HepG2 (cell line): ENCODE measurements around the gene BRD1. TPM values are rescaled to one million over a fixed set of nuclear protein-coding genes. Genes with fewer than 3 reads are reported as not detected.
"Not testable (repeated sequence)": the region's sequence is repeated elsewhere in the genome, so short reads cannot be mapped to it uniquely, and the experiment has no call there.

Experiments
- ATAC-seq: fragments of 200-7000 bp; cut with Tn5 transposase; 3 replicates; pipeline ENCODE4 v1.9.1; 2020; ENCODE audit warnings: mild to moderate bottlenecking, moderate library complexity
- BruUV-seq: library from RNA; stranded (reverse); fragments of 400-500 nt; replicated peaks from 2 replicates; lab custom pipeline; 2021; lab: Mats Ljungman, UMichigan
- CTCF ChIA-PET: fragments of 300-600 bp; formaldehyde crosslinking; extraction: SDS; loops from one replicate; lab custom pipeline; 2021; ENCODE audit warnings: low total read pairs, inconsistent platforms, low intra/inter-chr PET ratio; lab: Yijun Ruan, JAX
- POLR2A ChIA-PET: fragments of 350-600 bp; sonication (Branson Sonifier 250); formaldehyde crosslinking; loops from one replicate; lab custom pipeline; 2020; ENCODE audit warnings: antibody characterized with exemption, inconsistent platforms; lab: Yijun Ruan, JAX
- DNase-seq: peaks from one replicate; pipeline ENCODE4 v3.0.0-alpha.2; 2015; ENCODE audit warnings: low spot score
- FAIRE-seq: peaks from 3 replicates; lab custom pipeline; 2011; peaks lifted over from hg19 to GRCh38; lab: Jason Lieb, UNC
- H2AFZ ChIP-seq: one replicate; pipeline ENCODE4 v1.6.1; 2011; ENCODE audit warnings: low read length, inconsistent platforms
- H3K27ac ChIP-seq: fragments of 300-600 bp; 3 replicates; pipeline ENCODE4 v1.8.0; 2011; ENCODE audit warnings: mixed run types, mild to moderate bottlenecking, mixed read lengths, low read length, inconsistent platforms; ENCODE audit not compliant: insufficient read depth; ENCODE audit errors: extremely low read length
- H3K27me3 ChIP-seq, 2 experiments: fragments of 200-600 bp in 1 of 2; 2 replicates in 1 of 2; 3 replicates in 1 of 2; pipeline versions ENCODE4 v1.6.0 to v1.8.0; 2011; ENCODE audit warnings: low read length in 2 of 2, mild to moderate bottlenecking in 2 of 2, moderate library complexity in 2 of 2, inconsistent platforms in 1 of 2; ENCODE audit not compliant: insufficient read depth in 2 of 2, control insufficient read depth in 1 of 2
- H3K36me3 ChIP-seq, 2 experiments: fragments of 200-600 bp in 1 of 2; replicated peaks in 1 of 2; 2 replicates in 1 of 2; 3 replicates in 1 of 2; pipeline versions ENCODE4 v1.5.1 to v1.8.0; 2011; ENCODE audit warnings: low read length in 2 of 2, inconsistent platforms in 1 of 2; ENCODE audit not compliant: insufficient read depth in 2 of 2, control insufficient read depth in 1 of 2
- H3K4me1 ChIP-seq: 2 replicates; pipeline ENCODE4 v1.5.1; 2012; ENCODE audit warnings: low read length, inconsistent platforms; ENCODE audit not compliant: insufficient read depth
- H3K4me2 ChIP-seq: 2 replicates; pipeline ENCODE4 v1.6.0; 2011; ENCODE audit warnings: low read depth, low read length, inconsistent platforms
- H3K4me3 ChIP-seq, 3 experiments: fragments of 200-600 bp in 1 of 3; sonication (generic), shearing (Covaris generic) in 1 of 3; replicated peaks in 1 of 3; 2 replicates each; pipeline ENCODE4 v1.5.1; 2011 to 2016; ENCODE audit warnings: low read length in 3 of 3, inconsistent platforms in 2 of 3, low read depth in 2 of 3, mild to moderate bottlenecking in 2 of 3, control low read depth in 1 of 3, mixed read lengths in 1 of 3; ENCODE audit not compliant: insufficient read depth in 1 of 3
- H3K79me2 ChIP-seq: one replicate; pipeline ENCODE4 v1.6.1; 2011; ENCODE audit warnings: low read length, inconsistent platforms; ENCODE audit not compliant: insufficient read depth
- H3K9ac ChIP-seq: 2 replicates; pipeline ENCODE4 v1.6.0; 2011; ENCODE audit warnings: mild to moderate bottlenecking, low read depth, low read length, inconsistent platforms; ENCODE audit not compliant: insufficient read depth
- H3K9me3 ChIP-seq: 2 replicates; pipeline ENCODE4 v1.5.1; 2012; ENCODE audit warnings: mild to moderate bottlenecking, low read length
- H4K20me1 ChIP-seq: 2 replicates; pipeline ENCODE4 v1.6.0; 2011; ENCODE audit warnings: inconsistent platforms, mild to moderate bottlenecking, low read length, moderate library complexity; ENCODE audit not compliant: insufficient read depth
- AGO2 ChIP-seq: fragments of 200-400 bp; formaldehyde crosslinking; optimal IDR thresholded peaks from 2 replicates; pipeline ENCODE3; 2017; ENCODE audit warnings: mild to moderate bottlenecking, low read depth, low read length, moderate library complexity
- EHMT2 ChIP-seq: fragments of 200-600 bp; sonication (generic); IDR thresholded peaks from 2 replicates; pipeline ENCODE4 v1.7.0; 2017; ENCODE audit warnings: antibody characterized with exemption, low read depth, low read length, borderline replicate concordance
- ZNF263 ChIP-seq: sonication (generic); formaldehyde crosslinking; IDR thresholded peaks from 2 replicates; pipeline ENCODE4 v1.4.0; 2020; ENCODE audit warnings: missing genetic modification reagents
- WGBS: methylation state at CpG from one replicate; pipeline ENCODE4 v1.1.6; 2017; ENCODE audit warnings: low lambda C conversion rate; 5-methylcytosine and 5-hydroxymethylcytosine counted together
- in situ Hi-C: cut with HindIII; loops from 2 replicates; pipeline ENCODE4 v1.10.0; 2017; ENCODE audit warnings: low pct_unique_long_range_greater_than_20kb; ENCODE audit not compliant: extremely low pct_ligation_motif_present
- intact Hi-C: fragments of 100-400 bp; cut with micrococcal nuclease; formaldehyde crosslinking; loops from one replicate; pipeline ENCODE4 v1.10.0; 2022; ENCODE audit not compliant: unreplicated experiment
- polyA plus RNA-seq, 8 experiments: library from polyadenylated mRNA; depleted of rRNA in 3 of 8; stranded (reverse) in 7 of 8; unstranded in 1 of 8; fragments of >200 nt; fragmentation: Illumina TruSeq in 4 of 8; extraction: Trizol in 4 of 8; gene quantifications; 2 replicates each; pipeline versions ENCODE4 v1.2.1 to v1.2.3, GENCODE V29; 2011 to 2016; ENCODE audit warnings: low read depth in 4 of 8, missing spikeins in 1 of 8, mixed read lengths in 1 of 8; ENCODE audit not compliant: insufficient read depth in 1 of 8
- total RNA-seq, 5 experiments: library from RNA; depleted of rRNA; stranded (reverse); fragments of >200 nt; fragmentation: Illumina TruSeq; extraction: Trizol; gene quantifications; 2 replicates each; pipeline ENCODE4 v1.2.3, GENCODE V29; 2016; ENCODE audit warnings: low read depth in 1 of 5
- TF ChIP-seq, protein P1 (sequence below): sonication (generic); formaldehyde crosslinking; IDR thresholded peaks from 2 replicates; pipeline ENCODE4 v1.5.0; 2020; ENCODE audit warnings: mild to moderate bottlenecking, missing genetic modification reagents, moderate library complexity

BRD1 gene
- total and polyA plus RNA-seq, 2 of the 13 experiments (the other 11 are each of a cell fraction or from before 2014, with no cell fraction given), result 5.1 to 12.0 TPM

DNA sequence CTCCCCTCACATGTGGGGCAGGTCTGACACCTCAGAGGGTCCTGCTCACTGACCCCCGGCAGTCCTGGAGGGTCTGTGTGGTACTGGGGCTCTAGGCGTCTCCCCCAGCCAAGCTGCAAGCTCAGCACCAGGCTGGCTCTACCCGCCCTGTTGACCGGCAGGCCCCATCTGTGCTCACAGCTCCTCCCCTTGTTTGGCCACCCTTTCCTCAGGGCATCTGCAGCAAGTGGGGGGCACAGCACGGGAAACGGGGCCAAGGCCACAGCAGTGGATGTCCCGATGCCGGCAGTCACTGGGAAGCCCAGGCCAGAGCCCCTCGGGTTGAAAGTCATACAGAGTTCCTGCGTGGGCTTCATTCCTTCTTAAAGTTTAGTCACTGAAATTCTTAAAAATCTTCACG is 5.9 kb downstream of the BRD1 start:
- intact Hi-C loops, CTCF ChIA-PET, POLR2A ChIA-PET, FAIRE-seq, BruUV-seq, H3K9me3 ChIP-seq, H2AFZ ChIP-seq: not testable (repeated sequence)
- peaks cover 22 to 68% of the 10 kb centered on the region in 2 experiments for H3K36me3 ChIP-seq
- H4K20me1 ChIP-seq, result peaks cover 42% of the 10 kb centered on the region
- TF ChIP-seq AGO2, result peak; percentile 18
- TF ChIP-seq, all 625 proteins: peak for 1; not testable (repeated sequence) for 624
- H3K4me1 ChIP-seq, result peaks cover 34% of the 10 kb centered on the region
- H3K9ac ChIP-seq, ATAC-seq, DNase-seq, H3K27ac ChIP-seq, H3K4me2 ChIP-seq, in situ Hi-C loops, H3K4me3 ChIP-seq, H3K27me3 ChIP-seq: not testable (repeated sequence)
- WGBS, result 98% methylated on average over 10 of the region's 11 CpGs
- H3K79me2 ChIP-seq, result peaks cover 93% of the 10 kb centered on the region

DNA sequence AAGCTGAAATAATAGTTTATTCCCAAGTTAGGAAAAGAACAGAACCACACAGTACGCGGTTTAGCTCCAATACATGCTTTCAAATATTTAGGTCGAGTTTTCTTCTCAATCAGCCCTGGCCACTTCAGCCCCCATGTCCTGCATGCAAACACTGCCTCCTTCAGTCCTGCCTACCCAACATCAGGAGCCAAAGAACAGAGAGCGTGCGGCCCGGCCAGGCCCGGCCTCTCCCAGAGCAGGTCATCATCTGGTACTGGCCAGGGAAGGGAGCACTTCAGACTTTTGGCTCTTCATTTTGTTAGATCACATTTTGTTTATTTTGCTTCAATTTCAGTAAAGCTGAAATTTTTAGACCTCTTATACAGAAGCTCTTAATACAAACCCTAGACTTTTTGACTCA is 6.7 kb downstream of the BRD1 start:
- 95% methylated on average over 7 of the region's 7 CpGs for WGBS
- peaks cover 26 to 75% of the 10 kb centered on the region in 2 experiments for H3K36me3 ChIP-seq
- intact Hi-C loops, result no loop called here
- FAIRE-seq (no peak), ATAC-seq (no peak), DNase-seq (no peak)
- TF ChIP-seq ZNF263 (CRISPR knock-in tag) (peak; percentile 39; the same call in 1 of the 2 replicates), EHMT2 (no peak)
- TF ChIP-seq, protein P1, sequence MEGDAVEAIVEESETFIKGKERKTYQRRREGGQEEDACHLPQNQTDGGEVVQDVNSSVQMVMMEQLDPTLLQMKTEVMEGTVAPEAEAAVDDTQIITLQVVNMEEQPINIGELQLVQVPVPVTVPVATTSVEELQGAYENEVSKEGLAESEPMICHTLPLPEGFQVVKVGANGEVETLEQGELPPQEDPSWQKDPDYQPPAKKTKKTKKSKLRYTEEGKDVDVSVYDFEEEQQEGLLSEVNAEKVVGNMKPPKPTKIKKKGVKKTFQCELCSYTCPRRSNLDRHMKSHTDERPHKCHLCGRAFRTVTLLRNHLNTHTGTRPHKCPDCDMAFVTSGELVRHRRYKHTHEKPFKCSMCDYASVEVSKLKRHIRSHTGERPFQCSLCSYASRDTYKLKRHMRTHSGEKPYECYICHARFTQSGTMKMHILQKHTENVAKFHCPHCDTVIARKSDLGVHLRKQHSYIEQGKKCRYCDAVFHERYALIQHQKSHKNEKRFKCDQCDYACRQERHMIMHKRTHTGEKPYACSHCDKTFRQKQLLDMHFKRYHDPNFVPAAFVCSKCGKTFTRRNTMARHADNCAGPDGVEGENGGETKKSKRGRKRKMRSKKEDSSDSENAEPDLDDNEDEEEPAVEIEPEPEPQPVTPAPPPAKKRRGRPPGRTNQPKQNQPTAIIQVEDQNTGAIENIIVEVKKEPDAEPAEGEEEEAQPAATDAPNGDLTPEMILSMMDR, result peak; percentile 12; the same call in 1 of the 2 replicates
- no peak overlapping the region for H3K27ac ChIP-seq
- H3K9me3 ChIP-seq, result no peaks in the 10 kb centered on the region
- BruUV-seq, result TSS peak; percentile 6
- peaks cover 46% of the 10 kb centered on the region for H4K20me1 ChIP-seq
- H2AFZ ChIP-seq, result no peak overlapping the region
- no peak overlapping the region for H3K9ac ChIP-seq
- POLR2A ChIA-PET, result no interaction called here
- H3K79me2 ChIP-seq, result peaks cover 93% of the 10 kb centered on the region
- H3K27me3 ChIP-seq, result no peaks in the 10 kb centered on the region
- H3K4me2 ChIP-seq, result no peak overlapping the region
- H3K4me1 ChIP-seq, result peaks cover 30% of the 10 kb centered on the region
- CTCF ChIA-PET, result no interaction called here
- in situ Hi-C loops, result no loop called here
- H3K4me3 ChIP-seq, result no peak overlapping the region
